ENCODE measurements around the gene CRIP3. TPM values are rescaled to one million over a fixed set of nuclear protein-coding genes. Genes with fewer than 3 reads are reported as not detected.

The CRIP3 gene
- total RNA-seq, 1 donor from 2014 or later, result not detected

DNA sequence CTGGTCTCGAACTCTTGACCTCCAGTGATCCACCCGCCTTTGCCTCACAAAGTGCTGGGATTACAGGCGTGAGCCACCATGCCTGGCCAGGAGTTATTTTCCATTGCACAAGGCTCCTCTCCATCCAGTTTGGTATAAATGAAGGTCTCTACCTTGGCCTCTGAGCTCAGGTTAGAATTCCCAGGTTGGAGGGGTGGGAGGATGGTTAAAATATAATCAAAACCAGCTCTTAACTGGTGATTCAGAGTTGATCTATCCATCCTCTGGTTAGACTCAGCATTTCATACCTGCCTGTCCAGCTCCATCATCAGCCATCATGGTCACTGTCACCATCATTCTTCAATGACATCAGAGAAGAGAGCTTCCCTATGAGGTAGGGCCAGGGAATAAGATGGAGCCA lies 13.2 kb downstream of the CRIP3 start:
- no peak overlapping the region for H3K27ac Mint-ChIP-seq (ENCODE audit: unreplicated experiment)
- H3K4me2 ChIP-seq (ENCODE audit: low read length), result no peak overlapping the region
- DNase-seq (ENCODE audit: low read depth) (no peak), FAIRE-seq (no peak)
- no peak overlapping the region for H3K4me3 ChIP-seq (ENCODE audit: insufficient read depth, low read depth, low read length)
- no peak overlapping the region for H2AFZ ChIP-seq (ENCODE audit: low read depth, low read length)
- H3K9me3 Mint-ChIP-seq (ENCODE audit: unreplicated experiment), result no peaks in the 10 kb centered on the region
- no peaks in the 10 kb centered on the region for H3K9me3 ChIP-seq (ENCODE audit: insufficient read depth, low read depth, low read length)
- H3K36me3 Mint-ChIP-seq (ENCODE audit: low read depth, unreplicated experiment), result peaks cover 3% of the 10 kb centered on the region
- H3K79me2 ChIP-seq (ENCODE audit: insufficient read depth, low read length), result no peaks in the 10 kb centered on the region
- no peaks in the 10 kb centered on the region for H3K4me1 Mint-ChIP-seq (ENCODE audit: low read depth, unreplicated experiment)
- TF ChIP-seq, protein P1, sequence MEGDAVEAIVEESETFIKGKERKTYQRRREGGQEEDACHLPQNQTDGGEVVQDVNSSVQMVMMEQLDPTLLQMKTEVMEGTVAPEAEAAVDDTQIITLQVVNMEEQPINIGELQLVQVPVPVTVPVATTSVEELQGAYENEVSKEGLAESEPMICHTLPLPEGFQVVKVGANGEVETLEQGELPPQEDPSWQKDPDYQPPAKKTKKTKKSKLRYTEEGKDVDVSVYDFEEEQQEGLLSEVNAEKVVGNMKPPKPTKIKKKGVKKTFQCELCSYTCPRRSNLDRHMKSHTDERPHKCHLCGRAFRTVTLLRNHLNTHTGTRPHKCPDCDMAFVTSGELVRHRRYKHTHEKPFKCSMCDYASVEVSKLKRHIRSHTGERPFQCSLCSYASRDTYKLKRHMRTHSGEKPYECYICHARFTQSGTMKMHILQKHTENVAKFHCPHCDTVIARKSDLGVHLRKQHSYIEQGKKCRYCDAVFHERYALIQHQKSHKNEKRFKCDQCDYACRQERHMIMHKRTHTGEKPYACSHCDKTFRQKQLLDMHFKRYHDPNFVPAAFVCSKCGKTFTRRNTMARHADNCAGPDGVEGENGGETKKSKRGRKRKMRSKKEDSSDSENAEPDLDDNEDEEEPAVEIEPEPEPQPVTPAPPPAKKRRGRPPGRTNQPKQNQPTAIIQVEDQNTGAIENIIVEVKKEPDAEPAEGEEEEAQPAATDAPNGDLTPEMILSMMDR (IDR thresholded peaks at IDR 0.05; ENCODE audit: insufficient read depth, low read depth, low read length), result no peak
- no peak for TF ChIP-seq EZH2 (IDR thresholded peaks at IDR 0.05; ENCODE audit: insufficient read depth, low read length)
- peaks cover 39% of the 10 kb centered on the region for H3K27me3 Mint-ChIP-seq (ENCODE audit: low read depth, unreplicated experiment)
- H4K20me1 ChIP-seq (ENCODE audit: insufficient read depth, low read length), result no peaks in the 10 kb centered on the region
- H3K9ac ChIP-seq (ENCODE audit: low read length), result no peak overlapping the region
- H3K4me3 Mint-ChIP-seq (ENCODE audit: unreplicated experiment), result no peak overlapping the region
- no peaks in the 10 kb centered on the region for H3K36me3 ChIP-seq (ENCODE audit: insufficient read depth, low read length)
- peaks cover 5% of the 10 kb centered on the region for H3K27me3 ChIP-seq (ENCODE audit: insufficient read depth, low read length)
- no peaks in the 10 kb centered on the region for H3K4me1 ChIP-seq (ENCODE audit: insufficient read depth, low read length)
- no peak overlapping the region for H3K27ac ChIP-seq (ENCODE audit: low read depth, low read length)

DNA sequence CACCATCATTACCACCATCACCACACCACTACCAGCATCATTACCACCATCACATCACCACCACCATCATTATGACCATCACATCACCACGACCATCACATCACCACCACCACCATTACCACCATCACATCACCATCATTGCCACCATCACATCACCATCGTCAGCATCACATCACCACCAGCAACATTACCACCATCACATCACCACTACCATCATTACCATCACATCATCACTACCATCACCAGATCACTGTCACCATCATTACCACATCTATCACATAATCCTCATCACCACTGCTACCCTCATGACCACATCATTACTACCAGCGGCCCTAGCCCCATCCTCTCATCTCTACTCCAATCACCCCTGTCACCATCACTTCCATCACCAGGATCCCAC lies 14.1 kb downstream of the CRIP3 start:
- no peaks in the 10 kb centered on the region for H3K4me1 ChIP-seq (ENCODE audit: insufficient read depth, low read length)
- Mint-ChIP-seq H3K27me3 (ENCODE audit: low read depth, unreplicated experiment) (peaks cover 35% of the 10 kb centered on the region), H3K4me1 (ENCODE audit: low read depth, unreplicated experiment) (no peaks in the 10 kb centered on the region), H3K4me3 (ENCODE audit: unreplicated experiment) (no peak overlapping the region), H3K36me3 (ENCODE audit: low read depth, unreplicated experiment) (no peaks in the 10 kb centered on the region), H3K27ac (ENCODE audit: unreplicated experiment) (no peak overlapping the region), H3K9me3 (ENCODE audit: unreplicated experiment) (no peaks in the 10 kb centered on the region)
- no peak overlapping the region for H3K4me3 ChIP-seq (ENCODE audit: insufficient read depth, low read depth, low read length)
- H3K9me3 ChIP-seq (ENCODE audit: insufficient read depth, low read depth, low read length), result no peaks in the 10 kb centered on the region
- H4K20me1 ChIP-seq (ENCODE audit: insufficient read depth, low read length), result no peaks in the 10 kb centered on the region
- H3K79me2 ChIP-seq (ENCODE audit: insufficient read depth, low read length), result no peaks in the 10 kb centered on the region
- TF ChIP-seq, protein P1 (IDR thresholded peaks at IDR 0.05; ENCODE audit: insufficient read depth, low read depth, low read length), result no peak
- FAIRE-seq (no peak), DNase-seq (ENCODE audit: low read depth) (no peak)
- H3K27me3 ChIP-seq (ENCODE audit: insufficient read depth, low read length), result peaks cover 2% of the 10 kb centered on the region
- no peaks in the 10 kb centered on the region for H3K36me3 ChIP-seq (ENCODE audit: insufficient read depth, low read length)
- no peak overlapping the region for H3K9ac ChIP-seq (ENCODE audit: low read length)
- no peak overlapping the region for H3K27ac ChIP-seq (ENCODE audit: low read depth, low read length)
- no peak overlapping the region for H2AFZ ChIP-seq (ENCODE audit: low read depth, low read length)
- no peak overlapping the region for H3K4me2 ChIP-seq (ENCODE audit: low read length)

DNA sequence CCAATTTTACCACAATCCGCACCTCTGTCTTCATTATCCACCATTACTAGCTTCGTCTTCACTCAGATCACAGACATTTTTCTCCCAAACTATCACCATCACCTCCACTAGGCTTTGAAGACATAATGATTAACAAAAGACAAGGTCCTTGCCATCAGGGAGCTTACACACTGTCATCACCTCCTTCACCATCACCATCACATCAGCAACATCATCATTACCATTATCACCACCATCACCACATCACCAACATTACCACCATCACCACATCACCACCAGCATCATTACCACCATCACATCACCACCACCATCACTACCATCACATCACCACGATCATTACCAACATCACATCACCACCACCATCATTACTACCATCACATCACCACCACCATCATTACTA lies 14.9 kb downstream of the CRIP3 start:
- TF ChIP-seq, protein P1 (IDR thresholded peaks at IDR 0.05; ENCODE audit: insufficient read depth, low read depth, low read length), result no peak
- no peak for TF ChIP-seq EZH2 (IDR thresholded peaks at IDR 0.05; ENCODE audit: insufficient read depth, low read length)
- Histone ChIP-seq H3K9me3 (ENCODE audit: insufficient read depth, low read depth, low read length) (no peaks in the 10 kb centered on the region), H4K20me1 (ENCODE audit: insufficient read depth, low read length) (no peaks in the 10 kb centered on the region), H3K4me1 (ENCODE audit: insufficient read depth, low read length) (no peaks in the 10 kb centered on the region), H3K9ac (ENCODE audit: low read length) (no peak overlapping the region), H3K79me2 (ENCODE audit: insufficient read depth, low read length) (no peaks in the 10 kb centered on the region), H3K36me3 (ENCODE audit: insufficient read depth, low read length) (no peaks in the 10 kb centered on the region), H3K27ac (ENCODE audit: low read depth, low read length) (no peak overlapping the region), H3K27me3 (ENCODE audit: insufficient read depth, low read length) (peaks cover 2% of the 10 kb centered on the region), H3K4me3 (ENCODE audit: insufficient read depth, low read depth, low read length) (no peak overlapping the region), H2AFZ (ENCODE audit: low read depth, low read length) (no peak overlapping the region), H3K4me2 (ENCODE audit: low read length) (no peak overlapping the region)
- DNase-seq (ENCODE audit: low read depth), result no peak
- Mint-ChIP-seq H3K4me1 (ENCODE audit: low read depth, unreplicated experiment) (no peaks in the 10 kb centered on the region), H3K36me3 (ENCODE audit: low read depth, unreplicated experiment) (no peaks in the 10 kb centered on the region), H3K4me3 (ENCODE audit: unreplicated experiment) (no peak overlapping the region), H3K9me3 (ENCODE audit: unreplicated experiment) (no peaks in the 10 kb centered on the region), H3K27me3 (ENCODE audit: low read depth, unreplicated experiment) (peaks cover 26% of the 10 kb centered on the region), H3K27ac (ENCODE audit: unreplicated experiment) (no peak overlapping the region)
- no peak for FAIRE-seq

All from astrocyte (in vitro differentiated cells and primary cell).